Upper lobe of right lung (tissue), 1 donor: ENCODE results near the gene CYP1A2. TPM values are rescaled to one million over a fixed set of nuclear protein-coding genes. Genes with fewer than 3 reads are reported as not detected.

Experiments used
- ATAC-seq: fragments of 200-7000 bp; cut with Tn5 transposase; one replicate; pipeline ENCODE4 v1.9.1; 2020; ENCODE audit warnings: mild to moderate bottlenecking, moderate library complexity
- DNase-seq: peaks from one replicate; pipeline ENCODE4 v3.0.0-alpha.2; 2020
- H3K27ac ChIP-seq: fragments of 200-600 bp; one replicate; pipeline ENCODE4 v1.8.0; 2022
- H3K27me3 ChIP-seq: fragments of 200-600 bp; one replicate; pipeline ENCODE4 v1.8.0; 2022; ENCODE audit warnings: mild to moderate bottlenecking
- H3K36me3 ChIP-seq: fragments of 200-600 bp; one replicate; pipeline ENCODE4 v1.8.0; 2022
- H3K4me1 ChIP-seq: fragments of 200-600 bp; one replicate; pipeline ENCODE4 v1.8.0; 2022
- H3K4me3 ChIP-seq: fragments of 200-600 bp; one replicate; pipeline ENCODE4 v1.8.0; 2022; ENCODE audit warnings: mild to moderate bottlenecking
- H3K9me3 ChIP-seq: fragments of 200-600 bp; one replicate; pipeline ENCODE4 v1.8.0; 2022
- intact Hi-C: fragments of 100-400 bp; cut with DNase I; formaldehyde crosslinking; loops from one replicate; pipeline ENCODE4 v1.11.0; 2022
- total RNA-seq: library from RNA; stranded (reverse); fragmentation: NEBNext Ultra II Directional; extraction: Animal tissue kit (Norgen Biotek cat#: 25700); gene quantifications from one replicate; pipeline ENCODE4 v1.2.1, GENCODE V29; 2021
- TF ChIP-seq, protein P1 (sequence below): fragments of 200-600 bp; IDR thresholded peaks from one replicate; pipeline ENCODE4 v1.8.0; 2022; ENCODE audit warnings: antibody characterized with exemption
- donor health status: DM: no; HTN: yes; CAD: no; lungs with severe emphysema.

Gene CYP1A2
- total RNA-seq, 1 donor from 2014 or later: 0.32 TPM

DNA sequence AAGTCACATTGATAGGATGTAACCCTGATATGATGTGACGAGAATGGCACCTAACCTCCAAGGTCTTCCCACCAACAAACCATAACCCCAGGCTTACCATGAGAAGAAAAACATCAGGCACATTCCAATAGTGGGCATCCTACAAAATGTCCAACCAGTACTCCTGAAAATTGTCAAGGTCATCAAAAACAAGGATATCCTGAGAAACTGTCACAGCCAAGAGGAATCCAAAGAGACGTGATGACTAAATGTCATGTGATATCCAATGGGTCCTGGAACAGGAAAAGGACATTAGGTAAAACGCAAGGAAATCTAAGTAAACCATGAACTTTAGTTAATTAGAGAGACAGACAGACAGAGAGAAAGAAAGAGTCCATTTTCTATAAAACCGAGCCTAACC is 2.3 kb upstream of the CYP1A2 start:
- intact Hi-C loops: no loop called here
- no peak overlapping the region for H3K27ac ChIP-seq
- TF ChIP-seq, protein P1, sequence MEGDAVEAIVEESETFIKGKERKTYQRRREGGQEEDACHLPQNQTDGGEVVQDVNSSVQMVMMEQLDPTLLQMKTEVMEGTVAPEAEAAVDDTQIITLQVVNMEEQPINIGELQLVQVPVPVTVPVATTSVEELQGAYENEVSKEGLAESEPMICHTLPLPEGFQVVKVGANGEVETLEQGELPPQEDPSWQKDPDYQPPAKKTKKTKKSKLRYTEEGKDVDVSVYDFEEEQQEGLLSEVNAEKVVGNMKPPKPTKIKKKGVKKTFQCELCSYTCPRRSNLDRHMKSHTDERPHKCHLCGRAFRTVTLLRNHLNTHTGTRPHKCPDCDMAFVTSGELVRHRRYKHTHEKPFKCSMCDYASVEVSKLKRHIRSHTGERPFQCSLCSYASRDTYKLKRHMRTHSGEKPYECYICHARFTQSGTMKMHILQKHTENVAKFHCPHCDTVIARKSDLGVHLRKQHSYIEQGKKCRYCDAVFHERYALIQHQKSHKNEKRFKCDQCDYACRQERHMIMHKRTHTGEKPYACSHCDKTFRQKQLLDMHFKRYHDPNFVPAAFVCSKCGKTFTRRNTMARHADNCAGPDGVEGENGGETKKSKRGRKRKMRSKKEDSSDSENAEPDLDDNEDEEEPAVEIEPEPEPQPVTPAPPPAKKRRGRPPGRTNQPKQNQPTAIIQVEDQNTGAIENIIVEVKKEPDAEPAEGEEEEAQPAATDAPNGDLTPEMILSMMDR: no peak
- ATAC-seq (no peak), DNase-seq (no peak)
- H3K4me1 ChIP-seq: no peaks in the 10 kb centered on the region
- no peak overlapping the region for H3K4me3 ChIP-seq
- no peaks in the 10 kb centered on the region for H3K27me3 ChIP-seq
- H3K9me3 ChIP-seq: no peaks in the 10 kb centered on the region
- H3K36me3 ChIP-seq: no peaks in the 10 kb centered on the region

DNA sequence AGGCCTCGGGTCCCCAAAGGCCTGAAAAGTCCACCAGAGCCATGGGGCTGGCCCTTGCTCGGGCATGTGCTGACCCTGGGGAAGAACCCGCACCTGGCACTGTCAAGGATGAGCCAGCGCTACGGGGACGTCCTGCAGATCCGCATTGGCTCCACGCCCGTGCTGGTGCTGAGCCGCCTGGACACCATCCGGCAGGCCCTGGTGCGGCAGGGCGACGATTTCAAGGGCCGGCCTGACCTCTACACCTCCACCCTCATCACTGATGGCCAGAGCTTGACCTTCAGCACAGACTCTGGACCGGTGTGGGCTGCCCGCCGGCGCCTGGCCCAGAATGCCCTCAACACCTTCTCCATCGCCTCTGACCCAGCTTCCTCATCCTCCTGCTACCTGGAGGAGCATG is 1.2 kb downstream of the CYP1A2 start:
- H3K9me3 ChIP-seq: no peaks in the 10 kb centered on the region
- DNase-seq (no peak), ATAC-seq (no peak)
- H3K36me3 ChIP-seq: no peaks in the 10 kb centered on the region
- intact Hi-C loops: no loop called here
- H3K27ac ChIP-seq: no peak overlapping the region
- TF ChIP-seq, protein P1: no peak
- H3K4me3 ChIP-seq: no peak overlapping the region
- no peaks in the 10 kb centered on the region for H3K27me3 ChIP-seq
- no peaks in the 10 kb centered on the region for H3K4me1 ChIP-seq

DNA sequence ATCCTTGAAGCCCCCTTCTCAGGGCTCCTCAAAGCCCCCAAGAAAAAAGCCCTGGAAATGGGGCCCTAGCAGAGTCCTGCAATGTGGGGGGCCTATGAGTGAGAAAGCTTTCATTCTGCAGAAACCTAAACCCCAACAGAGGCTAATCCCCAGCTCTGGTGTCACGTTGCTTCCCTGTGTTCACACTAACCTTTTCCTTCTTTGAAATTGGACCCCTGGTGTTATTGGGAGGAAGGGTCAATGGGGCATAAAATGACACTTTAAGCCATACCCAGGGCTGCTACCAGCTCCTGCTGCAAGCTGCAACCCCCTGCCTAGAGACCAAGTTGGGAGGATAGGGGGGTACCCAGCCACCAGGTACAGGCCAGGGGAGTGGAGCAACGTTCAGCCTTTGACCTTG is 2.1 kb downstream of the CYP1A2 start:
- Histone ChIP-seq H3K27ac (no peak overlapping the region), H3K36me3 (no peaks in the 10 kb centered on the region), H3K9me3 (no peaks in the 10 kb centered on the region), H3K27me3 (no peaks in the 10 kb centered on the region), H3K4me1 (no peaks in the 10 kb centered on the region), H3K4me3 (no peak overlapping the region)
- intact Hi-C loops: no loop called here
- TF ChIP-seq, protein P1: no peak
- DNase-seq (no peak), ATAC-seq (no peak)

DNA sequence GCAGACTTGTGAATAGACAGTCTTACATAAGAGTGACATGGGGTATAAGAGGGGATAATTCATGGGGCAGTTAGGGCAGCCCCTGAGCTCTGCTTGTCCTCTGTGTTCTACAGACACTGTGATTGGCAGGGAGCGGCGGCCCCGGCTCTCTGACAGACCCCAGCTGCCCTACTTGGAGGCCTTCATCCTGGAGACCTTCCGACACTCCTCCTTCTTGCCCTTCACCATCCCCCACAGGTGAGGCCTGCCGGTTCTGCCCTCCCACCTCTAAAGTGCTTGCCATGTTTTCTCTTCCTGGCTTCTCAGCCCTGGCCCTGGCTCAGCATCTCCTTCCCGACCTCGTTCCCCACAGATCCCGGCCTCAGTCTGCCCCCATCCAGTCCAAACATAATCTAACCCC is 3.4 kb downstream of the CYP1A2 start:
- ATAC-seq: peak; percentile 3

DNA sequence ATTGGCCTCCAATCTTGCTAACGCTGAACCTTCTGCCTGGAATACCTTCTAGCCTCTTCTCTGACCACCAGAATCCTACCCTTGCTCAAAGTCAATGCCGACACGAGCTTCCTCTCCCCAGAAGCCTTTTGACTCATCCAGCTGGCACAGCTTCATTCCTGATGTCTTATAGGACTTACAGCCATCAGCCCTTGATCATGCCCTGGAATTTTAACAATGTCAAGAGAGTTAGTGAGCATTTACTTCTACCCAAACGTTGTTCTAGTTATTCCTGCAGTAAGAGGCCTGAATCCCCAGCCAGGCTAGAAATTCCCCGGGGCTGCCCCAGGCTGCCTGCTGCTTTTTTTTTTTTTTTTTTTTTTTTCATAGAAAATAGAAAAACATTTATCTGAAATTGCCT is 3.9 kb downstream of the CYP1A2 start:
- Histone ChIP-seq H3K27me3 (no peaks in the 10 kb centered on the region), H3K27ac (peak overlapping the region; percentile 6), H3K4me3 (no peak overlapping the region), H3K9me3 (no peaks in the 10 kb centered on the region), H3K4me1 (no peaks in the 10 kb centered on the region), H3K36me3 (no peaks in the 10 kb centered on the region)
- DNase-seq: no peak
- TF ChIP-seq, protein P1: no peak
- ATAC-seq: peak; percentile 68
- intact Hi-C loops: no loop called here

More for the DNA sequence above, 3.4 kb downstream of the CYP1A2 start:
- DNase-seq: no peak
- Histone ChIP-seq H3K27ac (peak overlapping the region; percentile 6), H3K4me3 (no peak overlapping the region), H3K36me3 (no peaks in the 10 kb centered on the region), H3K9me3 (no peaks in the 10 kb centered on the region), H3K27me3 (no peaks in the 10 kb centered on the region), H3K4me1 (no peaks in the 10 kb centered on the region)
- intact Hi-C loops: no loop called here
- TF ChIP-seq, protein P1: no peak

DNA sequence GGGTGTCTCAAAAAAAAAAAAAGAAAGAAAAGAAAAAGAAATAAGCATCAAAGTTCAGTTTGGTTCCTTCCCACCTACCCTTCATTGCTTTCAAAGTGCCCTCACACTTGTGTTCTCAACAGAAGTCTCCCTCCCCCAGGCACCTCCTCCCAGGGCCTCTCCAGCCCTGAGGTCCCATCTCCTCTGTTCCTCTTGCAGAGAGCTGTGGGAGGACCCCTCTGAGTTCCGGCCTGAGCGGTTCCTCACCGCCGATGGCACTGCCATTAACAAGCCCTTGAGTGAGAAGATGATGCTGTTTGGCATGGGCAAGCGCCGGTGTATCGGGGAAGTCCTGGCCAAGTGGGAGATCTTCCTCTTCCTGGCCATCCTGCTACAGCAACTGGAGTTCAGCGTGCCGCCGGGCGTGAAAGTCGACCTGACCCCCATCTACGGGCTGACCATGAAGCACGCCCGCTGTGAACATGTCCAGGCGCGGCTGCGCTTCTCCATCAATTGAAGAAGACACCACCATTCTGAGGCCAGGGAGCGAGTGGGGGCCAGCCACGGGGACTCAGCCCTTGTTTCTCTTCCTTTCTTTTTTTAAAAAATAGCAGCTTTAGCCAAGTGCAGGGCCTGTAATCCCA is 6.1 kb downstream of the CYP1A2 start:
- Histone ChIP-seq H3K36me3 (no peaks in the 10 kb centered on the region), H3K4me3 (no peak overlapping the region), H3K27me3 (no peaks in the 10 kb centered on the region), H3K27ac (no peak overlapping the region), H3K9me3 (no peaks in the 10 kb centered on the region), H3K4me1 (no peaks in the 10 kb centered on the region)
- DNase-seq: no peak
- ATAC-seq: no peak
- intact Hi-C loops: no loop called here
- TF ChIP-seq, protein P1: no peak
